H1 (cell line): ENCODE measurements around the gene NUP62CL. TPM values are rescaled to one million over a fixed set of nuclear protein-coding genes. Genes with fewer than 3 reads are reported as not detected.

Source experiments
- CTCF ChIA-PET: fragments of 300-600 bp; sonication (Branson Sonifier 250); formaldehyde crosslinking; loops from one replicate; lab custom pipeline; 2021; ENCODE audit not compliant: partially characterized antibody; lab: Charles Lee
- POLR2A ChIA-PET: fragments of 300-600 bp; sonication (Branson Sonifier 250); formaldehyde crosslinking; loops from one replicate; lab custom pipeline; 2021; ENCODE audit warnings: inconsistent platforms; ENCODE audit not compliant: partially characterized antibody; lab: Charles Lee
- DNase-seq, 2 experiments: peaks; one replicate each; pipeline versions ENCODE4 v3.0.0 to v3.0.0-alpha.2; 2010 to 2022; ENCODE audit warnings: low spot score in 2 of 2, low read depth in 1 of 2, mixed read lengths in 1 of 2
- FAIRE-seq: peaks from 2 replicates; lab custom pipeline; 2011; peaks lifted over from hg19 to GRCh38; lab: Jason Lieb, UNC
- H2AFZ ChIP-seq: 2 replicates; pipeline ENCODE4 v1.8.1; 2012; ENCODE audit warnings: low read length, inconsistent platforms
- H2AK5ac ChIP-seq: 2 replicates; pipeline ENCODE4 v1.6.1; 2013; ENCODE audit warnings: low read depth, low read length
- H2BK120ac ChIP-seq: replicated peaks from 2 replicates; pipeline ENCODE3; 2013; ENCODE audit warnings: low read depth, low read length, inconsistent platforms
- H2BK12ac ChIP-seq: 2 replicates; pipeline ENCODE4 v1.6.1; 2013; ENCODE audit warnings: low read depth, low read length
- H2BK15ac ChIP-seq: 2 replicates; pipeline ENCODE4 v1.6.1; 2013; ENCODE audit warnings: low read length
- H2BK20ac ChIP-seq: 2 replicates; pipeline ENCODE4 v1.6.1; 2013; ENCODE audit warnings: low read length
- H2BK5ac ChIP-seq: 2 replicates; pipeline ENCODE4 v1.6.1; 2013; ENCODE audit warnings: low read depth, low read length
- H3K14ac ChIP-seq: 2 replicates; pipeline ENCODE4 v1.6.1; 2013; ENCODE audit warnings: inconsistent platforms; ENCODE audit not compliant: insufficient read length
- H3K18ac ChIP-seq: 2 replicates; pipeline ENCODE4 v1.6.1; 2013; ENCODE audit warnings: low read length; ENCODE audit errors: extremely low read depth
- H3K23ac ChIP-seq: 2 replicates; pipeline ENCODE4 v1.6.1; 2013; ENCODE audit warnings: inconsistent platforms; ENCODE audit not compliant: insufficient read length
- H3K23me2 ChIP-seq: 2 replicates; pipeline ENCODE4 v1.6.1; 2013; ENCODE audit warnings: low read depth, low read length
- H3K27ac ChIP-seq: 2 replicates; pipeline ENCODE4 v1.6.1; 2011; ENCODE audit warnings: low read depth, low read length, inconsistent platforms
- H3K27me3 ChIP-seq, 4 experiments: replicated peaks in 1 of 4; 1 replicate in 1 of 4; 2 replicates in 3 of 4; pipeline versions ENCODE4 v1.6.1 to v1.8.1; 2011 to 2013; ENCODE audit warnings: low read length in 3 of 4, mild to moderate bottlenecking in 3 of 4, inconsistent platforms in 2 of 4, mixed read lengths in 2 of 4, moderate library complexity in 1 of 4; ENCODE audit not compliant: control insufficient read depth in 3 of 4, insufficient read depth in 3 of 4; ENCODE audit errors: extremely low read depth in 1 of 4
- H3K36me3 ChIP-seq, 4 experiments: 2 replicates each; pipeline versions ENCODE4 v1.6.1 to v1.8.1; 2011 to 2013; ENCODE audit warnings: mild to moderate bottlenecking in 4 of 4, low read length in 3 of 4, moderate library complexity in 2 of 4, control low read depth in 1 of 4, inconsistent platforms in 1 of 4; ENCODE audit not compliant: insufficient read depth in 4 of 4, control insufficient read depth in 2 of 4
- H3K4ac ChIP-seq: replicated peaks from 2 replicates; pipeline ENCODE3; 2013; ENCODE audit warnings: low read length, low read depth, mixed read lengths, inconsistent platforms; ENCODE audit not compliant: insufficient read length
- H3K4me1 ChIP-seq, 4 experiments: replicated peaks in 1 of 4; 1 replicate in 1 of 4; 2 replicates in 3 of 4; pipeline versions ENCODE4 v1.6.1 to v1.8.1; 2011 to 2013; ENCODE audit warnings: low read length in 3 of 4, inconsistent platforms in 2 of 4, mixed read lengths in 1 of 4; ENCODE audit not compliant: insufficient read depth in 4 of 4, control insufficient read depth in 3 of 4
- H3K4me2 ChIP-seq, 2 experiments: 2 replicates each; pipeline versions ENCODE4 v1.6.1 to v1.8.1; 2011 to 2013; ENCODE audit warnings: low read depth in 2 of 2, low read length in 2 of 2, control low read depth in 1 of 2, inconsistent platforms in 1 of 2, mild to moderate bottlenecking in 1 of 2; ENCODE audit not compliant: insufficient read depth in 1 of 2
- H3K4me3 ChIP-seq, 4 experiments: fragments of 200-600, 300-600 bp in 1 of 4; sonication (generic), shearing (Covaris generic), sonication (Bioruptor Twin) in 1 of 4; 2 replicates each; pipeline versions ENCODE4 v1.5.1 to v1.8.1; 2011 to 2016; ENCODE audit warnings: low read length in 4 of 4, low read depth in 3 of 4, control low read depth in 2 of 4, inconsistent platforms in 2 of 4, mild to moderate bottlenecking in 2 of 4, mixed read lengths in 1 of 4, moderate library complexity in 1 of 4; ENCODE audit not compliant: insufficient read depth in 2 of 4; ENCODE audit errors: extremely low read depth in 1 of 4
- H3K56ac ChIP-seq: replicated peaks from 2 replicates; pipeline ENCODE3; 2013; ENCODE audit warnings: low read depth, mild to moderate bottlenecking, mixed read lengths, low read length, inconsistent platforms; ENCODE audit not compliant: insufficient read length
- H3K79me1 ChIP-seq: 2 replicates; pipeline ENCODE4 v1.6.1; 2013; ENCODE audit warnings: low read depth, low read length, control low read depth
- H3K79me2 ChIP-seq, 2 experiments: 2 replicates each; pipeline versions ENCODE4 v1.6.1 to v1.8.1; 2012 to 2013; ENCODE audit warnings: low read length in 2 of 2, mild to moderate bottlenecking in 2 of 2, inconsistent platforms in 1 of 2; ENCODE audit not compliant: insufficient read depth in 2 of 2, control insufficient read depth in 1 of 2
- H3K9ac ChIP-seq, 4 experiments: replicated peaks in 1 of 4; 1 replicate in 1 of 4; 2 replicates in 3 of 4; pipeline versions ENCODE4 v1.6.1 to v1.8.1; 2011 to 2013; ENCODE audit warnings: low read depth in 3 of 4, low read length in 3 of 4, control low read depth in 2 of 4, mild to moderate bottlenecking in 2 of 4, moderate library complexity in 2 of 4, inconsistent platforms in 1 of 4; ENCODE audit errors: extremely low read depth in 1 of 4
- H3K9me3 ChIP-seq, 2 experiments: 2 replicates each; pipeline versions ENCODE4 v1.6.1 to v1.8.1; 2012 to 2013; ENCODE audit warnings: mild to moderate bottlenecking in 2 of 2, moderate library complexity in 2 of 2, control low read depth in 1 of 2, inconsistent platforms in 1 of 2, low read depth in 1 of 2, low read length in 1 of 2, mixed read lengths in 1 of 2; ENCODE audit not compliant: insufficient read depth in 2 of 2
- H4K20me1 ChIP-seq, 2 experiments: replicated peaks in 1 of 2; 2 replicates each; pipeline versions ENCODE3 to v1.8.1; 2011 to 2013; ENCODE audit warnings: inconsistent platforms in 2 of 2, low read length in 2 of 2, mild to moderate bottlenecking in 1 of 2; ENCODE audit not compliant: insufficient read depth in 2 of 2, control insufficient read depth in 1 of 2
- H4K5ac ChIP-seq: 2 replicates; pipeline ENCODE4 v1.6.1; 2013; ENCODE audit warnings: low read length, low read depth, mixed read lengths, inconsistent platforms; ENCODE audit not compliant: insufficient read length
- H4K8ac ChIP-seq: 2 replicates; pipeline ENCODE4 v1.8.0; 2013; ENCODE audit warnings: mild to moderate bottlenecking, moderate library complexity, low read length, inconsistent platforms; ENCODE audit not compliant: insufficient read depth; ENCODE audit errors: extremely low read depth
- H4K91ac ChIP-seq: replicated peaks from 2 replicates; pipeline ENCODE3; 2013; ENCODE audit warnings: low read length, mixed read lengths, inconsistent platforms; ENCODE audit not compliant: insufficient read length
- BACH1 ChIP-seq: IDR thresholded peaks from 2 replicates; pipeline ENCODE4 v1.6.1; 2012; ENCODE audit warnings: low read length, improper control_type of control experiment
- CREB1 ChIP-seq: IDR thresholded peaks from 2 replicates; pipeline ENCODE4 v1.6.1; 2012; ENCODE audit warnings: inconsistent platforms
- HDAC6 ChIP-seq: IDR thresholded peaks from one replicate; pipeline ENCODE4 v1.7.1; 2012; ENCODE audit warnings: low read depth, mild to moderate bottlenecking, inconsistent platforms, low read length, moderate library complexity
- PHF8 ChIP-seq: fragments of 200-600 bp; sonication (generic); conservative IDR thresholded peaks from 2 replicates; pipeline ENCODE4 v1.7.1; 2012; ENCODE audit warnings: low read depth, mild to moderate bottlenecking, inconsistent platforms, low read length, moderate library complexity
- WGBS, 2 experiments: shearing (Covaris generic) in 1 of 2; methylation state at CpG; one replicate each; pipeline versions ENCODE4 v1.1.6 to v1.1.7; 2013 to 2015; ENCODE audit warnings: low lambda C conversion rate in 2 of 2, mixed read lengths in 2 of 2, inconsistent platforms in 1 of 2, low coverage in 1 of 2, missing lambda C conversion rate in 1 of 2; ENCODE audit not compliant: insufficient replicate concordance in 2 of 2, insufficient coverage in 1 of 2, insufficient read length in 1 of 2; ENCODE audit errors: extremely low coverage in 1 of 2, missing lambda C conversion rate in 1 of 2; 5-methylcytosine and 5-hydroxymethylcytosine counted together
- polyA plus RNA-seq, 7 experiments: library from polyadenylated mRNA; depleted of rRNA in 3 of 7; stranded (reverse) in 5 of 7; unstranded in 2 of 7; fragments of >200 nt in 5 of 7; fragments of 200-250 nt in 2 of 7; gene quantifications; 1 replicate in 5 of 7; 2 replicates in 1 of 7; 4 replicates in 1 of 7; pipeline versions ENCODE4 v1.2.1 to v1.2.3, GENCODE V29; 2011 to 2013; ENCODE audit warnings: missing spikeins in 2 of 7, mixed read lengths in 2 of 7
- total RNA-seq: library from RNA; stranded (reverse); fragmentation: NEBNext Ultra II Directional; extraction: Animal tissue kit (Norgen Biotek cat#: 25700); gene quantifications from 2 replicates; pipeline ENCODE4 v1.2.1, GENCODE V29; 2021
- TF ChIP-seq, protein P1 (sequence below): IDR thresholded peaks from 2 replicates; pipeline ENCODE4 v1.6.1; 2011; ENCODE audit warnings: low read depth, mild to moderate bottlenecking, low read length; ENCODE audit not compliant: insufficient read depth

Gene NUP62CL
- total and polyA plus RNA-seq, 2 of the 8 experiments (the other 6 are each of a cell fraction or from before 2014, with no cell fraction given): 3.3 to 6.2 TPM

DNA sequence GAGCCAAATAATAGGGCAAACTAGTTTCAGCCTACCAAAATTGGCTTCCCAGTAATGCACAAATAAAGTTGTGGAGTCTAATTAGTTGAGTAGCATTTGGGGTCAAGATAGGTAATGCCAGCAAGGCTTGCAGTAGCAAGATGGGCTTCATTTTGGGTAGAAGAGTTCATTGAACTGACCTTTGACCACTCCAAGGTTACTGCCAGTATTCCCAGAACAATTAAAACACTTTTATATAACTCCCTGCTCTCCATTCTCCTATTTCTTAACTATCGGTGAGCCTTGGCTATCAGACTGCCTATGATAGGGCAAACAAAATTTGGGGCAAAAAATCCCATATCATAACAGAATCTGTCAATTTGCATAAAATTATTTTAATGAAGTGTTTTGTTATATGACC lies 7.2 kb upstream of the NUP62CL start:
- DNase-seq (no peak), FAIRE-seq (no peak)
- Histone ChIP-seq H4K20me1 (no peaks in the 10 kb centered on the region), H3K56ac (no peak overlapping the region), H4K8ac (no peak overlapping the region), H3K23ac (no peak overlapping the region), H2BK5ac (no peak overlapping the region), H3K9me3 (no peaks in the 10 kb centered on the region), H3K18ac (no peak overlapping the region), H2AK5ac (no peak overlapping the region), H2BK120ac (no peak overlapping the region), H3K79me1 (no peaks in the 10 kb centered on the region), H4K5ac (no peak overlapping the region), H2BK20ac (no peak overlapping the region), H3K23me2 (no peaks in the 10 kb centered on the region), H2AFZ (no peak overlapping the region), H3K27me3 (no peaks in the 10 kb centered on the region), H3K4ac (no peak overlapping the region), H3K4me1 (peaks cover 0 to 3% (median under 1%) of the 10 kb centered on the region in 4 experiments; a peak in 2 of 7 replicates), H3K79me2 (no peaks in the 10 kb centered on the region), H2BK12ac (no peak overlapping the region), H3K14ac (no peak overlapping the region), H2BK15ac (no peak overlapping the region), H3K27ac (no peak overlapping the region), H3K36me3 (no peaks in the 10 kb centered on the region), H3K4me3 (no peak overlapping the region), H3K4me2 (no peak overlapping the region), H3K9ac (no peak overlapping the region), H4K91ac (no peak overlapping the region)
- ChIA-PET POLR2A (no interaction called here), CTCF (no interaction called here)
- 100% methylated on average over 1 of the region's 1 CpG; no CpG with 5 or more reads in 1 of the 2 experiments for WGBS, 2 experiments
- TF ChIP-seq BACH1: no peak
- TF ChIP-seq, protein P1, sequence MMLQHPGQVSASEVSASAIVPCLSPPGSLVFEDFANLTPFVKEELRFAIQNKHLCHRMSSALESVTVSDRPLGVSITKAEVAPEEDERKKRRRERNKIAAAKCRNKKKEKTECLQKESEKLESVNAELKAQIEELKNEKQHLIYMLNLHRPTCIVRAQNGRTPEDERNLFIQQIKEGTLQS: no peak
- no peak for TF ChIP-seq PHF8
- TF ChIP-seq CREB1: no peak
- TF ChIP-seq HDAC6: no peak
